Heart right ventricle (tissue), 16 donors: ENCODE measurements around the gene EEF1E1. TPM values are rescaled to one million over a fixed set of nuclear protein-coding genes. Genes with fewer than 3 reads are reported as not detected.

Source experiments
- ATAC-seq, 8 donors: fragments of 200-7000 bp; cut with Tn5 transposase; one replicate each; pipeline ENCODE4 v1.9.1; 2020; ENCODE audit warnings: mild to moderate bottlenecking in 8 of 8, moderate library complexity in 8 of 8, moderate number of reproducible peaks in 1 of 8
- DNase-seq, 2 donors: peaks; one replicate each; pipeline ENCODE4 v3.0.0-alpha.2; 2020
- H3K27ac ChIP-seq, 10 donors: fragments of 200-600 bp; sonication (generic) in 2 of 10; one replicate each; pipeline versions ENCODE4 v1.5.0 to v1.8.0; 2020 to 2022; ENCODE audit warnings: mild to moderate bottlenecking in 3 of 10
- H3K27me3 ChIP-seq, 7 donors: fragments of 200-600 bp; one replicate each; pipeline ENCODE4 v1.8.0; 2021 to 2022; ENCODE audit warnings: mild to moderate bottlenecking in 2 of 7
- H3K36me3 ChIP-seq, 9 donors: fragments of 200-600 bp; sonication (generic) in 1 of 9; one replicate each; pipeline versions ENCODE4 v1.5.0 to v1.8.0; 2020 to 2022; ENCODE audit warnings: mild to moderate bottlenecking in 2 of 9
- H3K4me1 ChIP-seq, 9 donors: fragments of 200-600 bp; sonication (generic) in 1 of 9; one replicate each; pipeline versions ENCODE4 v1.5.0 to v1.8.0; 2020 to 2022; ENCODE audit warnings: mild to moderate bottlenecking in 4 of 9
- H3K4me3 ChIP-seq, 10 donors: fragments of 200-600 bp; sonication (generic) in 2 of 10; one replicate each; pipeline versions ENCODE4 v1.5.0 to v1.8.0; 2020 to 2022; ENCODE audit warnings: mild to moderate bottlenecking in 7 of 10, moderate library complexity in 2 of 10
- H3K9me3 ChIP-seq, 11 donors: fragments of 200-600 bp in 10 of 11; sonication (generic) in 2 of 11; one replicate each; pipeline versions ENCODE4 v1.5.0 to v1.8.0; 2013 to 2022; ENCODE audit warnings: mild to moderate bottlenecking in 2 of 11, control low read depth in 1 of 11, moderate library complexity in 1 of 11
- WGBS, 2 donors: extraction: QIAGEN DNeasy Blood & Tissue Kit; methylation state at CpG; one replicate each; pipeline ENCODE4 v1.1.7; 2013; ENCODE audit warnings: inconsistent platforms in 1 of 2; 5-methylcytosine and 5-hydroxymethylcytosine counted together
- intact Hi-C, 10 donors: fragments of 100-400 bp; cut with DNase I; formaldehyde crosslinking; loops; one replicate each; pipeline versions ENCODE4 v1.11.1 to v1.14.2; 2022
- polyA plus RNA-seq, 2 donors: library from polyadenylated mRNA; stranded (reverse); fragments of 200-250 nt; gene quantifications; one replicate each; pipeline ENCODE4 v1.2.3, GENCODE V29; 2013
- total RNA-seq, 10 donors: library from RNA; stranded (reverse); fragmentation: NEBNext Ultra II Directional in 3 of 10; extraction: Animal tissue kit (Norgen Biotek cat#: 25700) in 3 of 10; gene quantifications; one replicate each; pipeline versions ENCODE4 v1.2.1 to v1.2.4, GENCODE V29; 2021 to 2023
- TF ChIP-seq, protein P1 (sequence below), 9 donors: fragments of 200-600 bp; sonication (generic) in 2 of 9; IDR thresholded peaks; one replicate each; pipeline versions ENCODE4 v1.5.0 to v1.8.0; 2021 to 2022; ENCODE audit warnings: antibody characterized with exemption in 9 of 9, mild to moderate bottlenecking in 5 of 9, moderate library complexity in 1 of 9
- donor health status: Arrhythmogenic right ventricular cardiomyopathy.
- donor health status: ischemic (EF 13 %, LVEDD 7.1; RV severe dilation, severe dysfunction).
- donor health status: healthy with polysubstance abuse.
- donor health status: DM: no; HTN: yes; CAD: no.
- donor health status: DM: no; HTN: no; CAD: no.
- donor health status: ischemic (EF 25% LVEDD 6.9; RV normal size, moderate dysfunction).
- donor health status: ischemic (EF 25% LVEDD 5.7; RV mildly dilated, moderate dysfunction).
- donor health status: healthy.
- donor health status: DM: yes; HTN: yes; CAD: no.
- donor health status: Ischemic cardiomyopathy.
- donor health status: ischemic (EF 35%, LVEDD 5.7; RV mildly dilated, moderate dysfunction).
- donor health status: nonischemic (EF 11% LVEDD 7.7; RV severe dilation, severe dysfunction).
- donor health status: DM: yes; HTN: yes; CAD: no.
- donor health status: PGD.
- donor health status: ischemic (EF 29% LVEDD 5.4; RV normal size, mild dysfunction).
- donor health status: nonischemic (EF 23%, LVEDD 6.1; RV moderate dilation, normal function).

EEF1E1 gene
- total and polyA plus RNA-seq, 12 donors: 10.0 to 43.8 (median 13.3) TPM

DNA sequence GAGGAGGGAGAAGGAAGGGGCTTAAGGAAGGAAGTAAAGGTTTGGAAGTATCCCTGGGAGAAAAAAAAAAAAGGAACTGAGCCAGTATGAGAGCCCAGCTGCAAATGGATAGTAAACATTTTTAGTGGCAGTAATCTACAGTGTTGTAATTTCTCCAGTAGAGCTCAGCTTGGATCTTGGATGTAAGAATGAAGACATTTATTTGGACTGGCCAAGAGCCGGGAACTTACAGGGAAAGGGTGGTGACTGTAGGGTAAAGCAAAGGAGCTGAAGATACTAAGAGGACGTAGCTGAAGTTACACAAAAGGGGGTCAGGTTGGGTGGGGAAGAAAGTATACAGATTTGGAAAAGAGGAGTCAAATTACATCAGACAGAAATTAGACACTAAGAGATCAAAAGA lies 13.5 kb downstream of the EEF1E1 start:
- TF ChIP-seq, protein P1, sequence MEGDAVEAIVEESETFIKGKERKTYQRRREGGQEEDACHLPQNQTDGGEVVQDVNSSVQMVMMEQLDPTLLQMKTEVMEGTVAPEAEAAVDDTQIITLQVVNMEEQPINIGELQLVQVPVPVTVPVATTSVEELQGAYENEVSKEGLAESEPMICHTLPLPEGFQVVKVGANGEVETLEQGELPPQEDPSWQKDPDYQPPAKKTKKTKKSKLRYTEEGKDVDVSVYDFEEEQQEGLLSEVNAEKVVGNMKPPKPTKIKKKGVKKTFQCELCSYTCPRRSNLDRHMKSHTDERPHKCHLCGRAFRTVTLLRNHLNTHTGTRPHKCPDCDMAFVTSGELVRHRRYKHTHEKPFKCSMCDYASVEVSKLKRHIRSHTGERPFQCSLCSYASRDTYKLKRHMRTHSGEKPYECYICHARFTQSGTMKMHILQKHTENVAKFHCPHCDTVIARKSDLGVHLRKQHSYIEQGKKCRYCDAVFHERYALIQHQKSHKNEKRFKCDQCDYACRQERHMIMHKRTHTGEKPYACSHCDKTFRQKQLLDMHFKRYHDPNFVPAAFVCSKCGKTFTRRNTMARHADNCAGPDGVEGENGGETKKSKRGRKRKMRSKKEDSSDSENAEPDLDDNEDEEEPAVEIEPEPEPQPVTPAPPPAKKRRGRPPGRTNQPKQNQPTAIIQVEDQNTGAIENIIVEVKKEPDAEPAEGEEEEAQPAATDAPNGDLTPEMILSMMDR (IDR thresholded peaks at IDR 0.05): no peak
- H3K27ac ChIP-seq: no peak overlapping the region
- intact Hi-C loops: no loop called here
- peaks cover 0 to 80% (median 18%) of the 10 kb centered on the region in 9 donors for H3K36me3 ChIP-seq
- 87 to 97% methylated on average over 2 of the region's 2 CpGs for WGBS, 2 donors
- DNase-seq (no peak), ATAC-seq (no peak)
- H3K27me3 ChIP-seq: no peaks in the 10 kb centered on the region
- H3K9me3 ChIP-seq: peaks cover 0 to 7% (median 0%) of the 10 kb centered on the region in 11 donors
- H3K4me3 ChIP-seq: no peak overlapping the region
- H3K4me1 ChIP-seq: peaks cover 0 to 16% (median 0%) of the 10 kb centered on the region in 9 donors

- intact Hi-C loops: no loop called here
- Histone ChIP-seq H3K4me3 (no peak overlapping the region), H3K36me3 (peaks cover 0 to 72% (median 15%) of the 10 kb centered on the region in 9 donors), H3K27me3 (no peaks in the 10 kb centered on the region), H3K27ac (no peak overlapping the region), H3K4me1 (peaks cover 0 to 23% (median 6%) of the 10 kb centered on the region in 9 donors), H3K9me3 (peaks cover 0 to 7% (median 0%) of the 10 kb centered on the region in 11 donors)
- TF ChIP-seq, protein P1 (IDR thresholded peaks at IDR 0.05): no peak
- no peak for ATAC-seq
- no peak for DNase-seq
- 94 to 95% methylated on average over 5 of the region's 5 CpGs for WGBS, 2 donors
Measured at GRCh38 chr6:8087870-8088754, 14.2 kb downstream of the EEF1E1 start.

DNA sequence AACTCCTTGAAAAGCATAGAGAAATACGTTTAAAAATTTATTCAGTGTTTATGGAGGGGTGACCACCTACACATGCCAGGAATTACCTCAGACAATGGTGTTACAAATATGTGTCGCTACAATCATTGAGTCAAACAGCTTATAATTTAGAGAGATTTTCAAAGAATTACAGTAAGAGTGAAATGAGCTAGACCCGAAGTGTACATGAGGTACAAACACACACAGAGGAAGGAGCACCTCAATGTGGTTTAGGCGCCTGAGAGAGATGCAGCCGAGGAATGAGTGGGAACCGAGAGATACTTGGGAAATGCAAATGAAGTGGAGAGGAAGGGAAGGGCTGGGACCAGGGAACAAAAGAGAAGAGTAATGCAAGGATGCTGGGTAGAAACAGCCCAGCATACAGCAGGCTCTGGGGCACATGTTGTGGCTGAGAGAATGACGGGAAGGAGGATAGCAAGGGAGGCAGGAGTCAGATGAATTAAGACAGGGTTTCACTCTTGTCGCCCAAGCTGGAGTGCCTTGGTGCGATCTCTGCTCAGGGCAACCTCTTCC lies 15.5 kb downstream of the EEF1E1 start:
- H3K4me3 ChIP-seq: no peak overlapping the region
- WGBS, 2 donors: 91 to 92% methylated on average over 9 of the region's 9 CpGs
- H3K4me1 ChIP-seq: peaks cover 0 to 33% (median 9%) of the 10 kb centered on the region in 9 donors
- H3K9me3 ChIP-seq: peaks cover 0 to 7% (median 0%) of the 10 kb centered on the region in 11 donors
- intact Hi-C loops: no loop called here
- peaks cover 0 to 59% (median 15%) of the 10 kb centered on the region in 9 donors for H3K36me3 ChIP-seq
- ATAC-seq (no peak), DNase-seq (no peak)
- TF ChIP-seq, protein P1 (IDR thresholded peaks at IDR 0.05): no peak
- no peaks in the 10 kb centered on the region for H3K27me3 ChIP-seq
- H3K27ac ChIP-seq: no peak overlapping the region

GRCh38 chr6:8085053-8085511 lies 17.3 kb downstream of the EEF1E1 start:
- H3K4me3 ChIP-seq: no peak overlapping the region
- peak in 2 of 8 donors; percentile 59 to 69 for ATAC-seq
- no peaks in the 10 kb centered on the region for H3K27me3 ChIP-seq
- H3K4me1 ChIP-seq: peaks cover 0 to 43% (median 9%) of the 10 kb centered on the region in 9 donors
- TF ChIP-seq, protein P1 (IDR thresholded peaks at IDR 0.05): no peak
- WGBS, 2 donors: 62 to 75% methylated on average over 2 of the region's 2 CpGs
- intact Hi-C loops: no loop called here
- no peaks in the 10 kb centered on the region for H3K9me3 ChIP-seq
- peaks cover 0 to 43% (median 15%) of the 10 kb centered on the region in 9 donors for H3K36me3 ChIP-seq
- H3K27ac ChIP-seq: no peak overlapping the region
- no peak for DNase-seq
